ENCODE results near the gene CDHR1.

Gene CDHR1

GRCh38 chr10:84198206-84198915 lies 4.0 kb downstream of the CDHR1 start:
- no peak for DNase-seq (ENCODE audit: low read depth in 1 of 2, low spot score in 1 of 2)

GRCh38 chr10:84200537-84201243 lies 6.4 kb downstream of the CDHR1 start:
- DNase-seq (ENCODE audit: low read depth in 1 of 2, low spot score in 1 of 2) = no peak

- DNase-seq (ENCODE audit: low read depth in 1 of 2, low spot score in 1 of 2) = no peak
These were observed 6.9 kb downstream of the CDHR1 start for GRCh38 chr10:84201244-84201606.

GRCh38 chr10:84201682-84202081 lies 7.3 kb downstream of the CDHR1 start:
- no peak for DNase-seq (ENCODE audit: low read depth in 1 of 2, low spot score in 1 of 2)

GRCh38 chr10:84202349-84202748 lies 8.0 kb downstream of the CDHR1 start:
- DNase-seq (ENCODE audit: low read depth in 1 of 2, low spot score in 1 of 2) = no peak

- no peak for DNase-seq (ENCODE audit: low read depth in 1 of 2, low spot score in 1 of 2)
These were observed 9.8 kb downstream of the CDHR1 start for GRCh38 chr10:84204122-84204521.

GRCh38 chr10:84204610-84205009 lies 10.3 kb downstream of the CDHR1 start:
- no peak for DNase-seq (ENCODE audit: low read depth in 1 of 2, low spot score in 1 of 2)

GRCh38 chr10:84205049-84205852 lies 10.9 kb downstream of the CDHR1 start:
- peak; percentile 29 to 32 for DNase-seq (ENCODE audit: low read depth in 1 of 2, low spot score in 1 of 2)

- no peak for DNase-seq (ENCODE audit: low read depth in 1 of 2, low spot score in 1 of 2)
These were observed 11.7 kb downstream of the CDHR1 start for GRCh38 chr10:84205853-84206525.

- no peak for DNase-seq (ENCODE audit: low read depth in 1 of 2, low spot score in 1 of 2)
These were observed 13.7 kb downstream of the CDHR1 start for GRCh38 chr10:84208023-84208422.

- no peak for DNase-seq (ENCODE audit: low read depth in 1 of 2, low spot score in 1 of 2)
These were observed 17.2 kb downstream of the CDHR1 start for GRCh38 chr10:84211566-84211965.

GRCh38 chr10:84212014-84212413 lies 17.7 kb downstream of the CDHR1 start:
- DNase-seq (ENCODE audit: low read depth in 1 of 2, low spot score in 1 of 2) = no peak

- no peak for DNase-seq (ENCODE audit: low read depth in 1 of 2, low spot score in 1 of 2)
These were observed 18.7 kb downstream of the CDHR1 start for GRCh38 chr10:84213076-84213475.

GRCh38 chr10:84214046-84214572 lies 19.8 kb downstream of the CDHR1 start:
- DNase-seq (ENCODE audit: low read depth in 1 of 2, low spot score in 1 of 2) = no peak

- DNase-seq (ENCODE audit: low read depth in 1 of 2, low spot score in 1 of 2) = no peak
These were observed 20.4 kb downstream of the CDHR1 start for GRCh38 chr10:84214612-84215235.

GRCh38 chr10:84216834-84217233 lies 22.5 kb downstream of the CDHR1 start:
- DNase-seq (ENCODE audit: low read depth in 1 of 2, low spot score in 1 of 2) = no peak

GRCh38 chr10:84217746-84218145 lies 23.4 kb downstream of the CDHR1 start:
- no peak for DNase-seq (ENCODE audit: low read depth in 1 of 2, low spot score in 1 of 2)

- no peak for DNase-seq (ENCODE audit: low read depth in 1 of 2, low spot score in 1 of 2)
These were observed 27.6 kb downstream of the CDHR1 start for GRCh38 chr10:84221916-84222315.

GRCh38 chr10:84224411-84225028 lies 30.2 kb downstream of the CDHR1 start:
- DNase-seq (ENCODE audit: low read depth in 1 of 2, low spot score in 1 of 2) = no peak

GRCh38 chr10:84225427-84226173 lies 31.3 kb downstream of the CDHR1 start, which contains the start of gene LRIT2:
TSS of gene LRIT2 (minus strand) at chr10:84225544. CDS start at chr10:84225520, 24 bp downstream.
- DNase-seq (ENCODE audit: low read depth in 1 of 2, low spot score in 1 of 2) = no peak

Data from activated CD4-positive, alpha-beta T cell treated with anti-CD3 and anti-CD28 coated beads, Interleukin-2, amount 50 U/mL, for 24 hours (primary cell).